Tibial nerve (tissue), 4 donors: Measurements from ENCODE around the gene AGGF1. TPM values are rescaled to one million over a fixed set of nuclear protein-coding genes. Genes with fewer than 3 reads are reported as not detected.

Experiments used
- DNase-seq, 2 donors: peaks; one replicate each; pipeline ENCODE4 v3.0.0-alpha.2; 2019; ENCODE audit warnings: low spot score in 2 of 2
- H3K27ac ChIP-seq, 4 donors: fragments of 200-600 bp; sonication (generic) in 3 of 4; one replicate each; pipeline ENCODE4 v1.5.1; 2017 to 2019; ENCODE audit warnings: mild to moderate bottlenecking in 1 of 4
- H3K27me3 ChIP-seq, 2 donors: fragments of 200-600 bp; sonication (generic) in 1 of 2; one replicate each; pipeline versions ENCODE4 v1.5.1 to v1.6.0; 2017 to 2019
- H3K36me3 ChIP-seq, 3 donors: fragments of 200-600 bp; sonication (generic); one replicate each; pipeline ENCODE4 v1.5.1; 2018 to 2019
- H3K4me1 ChIP-seq, 4 donors: fragments of 200-600 bp; sonication (generic) in 3 of 4; one replicate each; pipeline ENCODE4 v1.5.1; 2017 to 2019
- H3K4me3 ChIP-seq, 4 donors: fragments of 200-600 bp; sonication (generic) in 3 of 4; one replicate each; pipeline ENCODE4 v1.5.1; 2017 to 2019; ENCODE audit warnings: mild to moderate bottlenecking in 1 of 4, moderate library complexity in 1 of 4
- H3K9me3 ChIP-seq, 4 donors: fragments of 200-600 bp; sonication (generic) in 3 of 4; one replicate each; pipeline ENCODE4 v1.5.1; 2017 to 2019
- CTCF ChIP-seq, 5 experiments: fragments of 200-600 bp in 3 of 5; fragments of 450-650 bp in 2 of 5; sonication (generic) in 3 of 5; IDR thresholded peaks; one replicate each; pipeline ENCODE4 v1.5.1; 2016 to 2019; ENCODE audit warnings: antibody characterized with exemption in 5 of 5, mild to moderate bottlenecking in 3 of 5, moderate library complexity in 2 of 5
- EP300 ChIP-seq, 2 donors: sonication (generic); formaldehyde crosslinking; IDR thresholded peaks; one replicate each; pipeline ENCODE4 v1.6.1; 2017; ENCODE audit warnings: antibody characterized with exemption in 2 of 2, mild to moderate bottlenecking in 1 of 2
- POLR2A ChIP-seq, 2 donors: fragments of 450-650 bp; IDR thresholded peaks; one replicate each; pipeline ENCODE4 v1.6.1; 2017; ENCODE audit warnings: antibody characterized with exemption in 2 of 2, mild to moderate bottlenecking in 2 of 2, moderate library complexity in 2 of 2
- WGBS, 2 donors: methylation state at CpG; one replicate each; pipeline ENCODE4 v1.1.5; 2018; 5-methylcytosine and 5-hydroxymethylcytosine counted together
- total RNA-seq, 4 donors: library from RNA; depleted of rRNA; stranded (reverse); fragments of >200 nt; gene quantifications; one replicate each; pipeline ENCODE4 v1.1.0, GENCODE V29; 2016

The AGGF1 gene
- total RNA-seq, 4 donors from 2014 or later, result 17.5 to 20.9 (median 18.6) TPM

GRCh38 chr5:77012601-77013000, 17.6 kb upstream of the AGGF1 start:
- no peaks in the 10 kb centered on the region for H3K27me3 ChIP-seq
- no peaks in the 10 kb centered on the region for H3K36me3 ChIP-seq
- no peak overlapping the region for H3K27ac ChIP-seq
- H3K4me3 ChIP-seq, result no peak overlapping the region
- no peaks in the 10 kb centered on the region for H3K9me3 ChIP-seq
- DNase-seq, result no peak
- TF ChIP-seq POLR2A (IDR thresholded peaks at IDR 0.05) (no peak), CTCF (IDR thresholded peaks at IDR 0.05) (no peak), EP300 (IDR thresholded peaks at IDR 0.05) (no peak)
- 85 to 96% methylated on average over 2 of the region's 2 CpGs for WGBS, 2 donors
- no peaks in the 10 kb centered on the region for H3K4me1 ChIP-seq

- Histone ChIP-seq H3K27ac (no peak overlapping the region), H3K9me3 (no peaks in the 10 kb centered on the region), H3K4me1 (no peaks in the 10 kb centered on the region), H3K36me3 (no peaks in the 10 kb centered on the region), H3K4me3 (no peak overlapping the region), H3K27me3 (peaks cover 0 to 4% of the 10 kb centered on the region in 2 donors)
- 36 to 43% methylated on average over 3 of the region's 3 CpGs for WGBS, 2 donors
- TF ChIP-seq POLR2A (IDR thresholded peaks at IDR 0.05) (no peak), CTCF (IDR thresholded peaks at IDR 0.05) (peak in 1 of 5 experiments; percentile 40)
- DNase-seq, result no peak
Observed at GRCh38 chr5:77015938-77016569, 14.2 kb upstream of the AGGF1 start.

GRCh38 chr5:77016962-77017361, 13.2 kb upstream of the AGGF1 start:
- no peak for TF ChIP-seq POLR2A (IDR thresholded peaks at IDR 0.05)
- no peak for TF ChIP-seq EP300 (IDR thresholded peaks at IDR 0.05)

GRCh38 chr5:77017668-77018067, 12.5 kb upstream of the AGGF1 start:
- no peaks in the 10 kb centered on the region for H3K4me1 ChIP-seq
- DNase-seq, result no peak
- no peaks in the 10 kb centered on the region for H3K36me3 ChIP-seq
- H3K9me3 ChIP-seq, result no peaks in the 10 kb centered on the region
- no peak for TF ChIP-seq CTCF (IDR thresholded peaks at IDR 0.05)
- no peak for TF ChIP-seq EP300 (IDR thresholded peaks at IDR 0.05)
- TF ChIP-seq POLR2A (IDR thresholded peaks at IDR 0.05), result no peak
- 81 to 84% methylated on average over 4 of the region's 4 CpGs for WGBS, 2 donors
- no peak overlapping the region for H3K27ac ChIP-seq
- no peak overlapping the region for H3K4me3 ChIP-seq
- H3K27me3 ChIP-seq, result peaks cover 0 to 4% of the 10 kb centered on the region in 2 donors

More at GRCh38 chr5:77016962-77017361, 13.2 kb upstream of the AGGF1 start:
- Histone ChIP-seq H3K4me1 (no peaks in the 10 kb centered on the region), H3K27me3 (peaks cover 0 to 4% of the 10 kb centered on the region in 2 donors), H3K27ac (no peak overlapping the region), H3K36me3 (no peaks in the 10 kb centered on the region), H3K9me3 (no peaks in the 10 kb centered on the region), H3K4me3 (no peak overlapping the region)
- DNase-seq, result no peak
- WGBS, 2 donors, result 83 to 94% methylated on average over 1 of the region's 1 CpG

- Histone ChIP-seq H3K4me1 (no peaks in the 10 kb centered on the region), H3K36me3 (no peaks in the 10 kb centered on the region), H3K27ac (no peak overlapping the region), H3K9me3 (no peaks in the 10 kb centered on the region), H3K27me3 (peaks cover 0 to 4% of the 10 kb centered on the region in 2 donors), H3K4me3 (no peak overlapping the region)
- 62 to 64% methylated on average over 7 of the region's 7 CpGs for WGBS, 2 donors
- DNase-seq, result no peak
- no peak for TF ChIP-seq POLR2A (IDR thresholded peaks at IDR 0.05)
- no peak for TF ChIP-seq CTCF (IDR thresholded peaks at IDR 0.05)
- no peak for TF ChIP-seq EP300 (IDR thresholded peaks at IDR 0.05)
Observed at GRCh38 chr5:77022511-77023417, 7.4 kb upstream of the AGGF1 start.
